ENCODE results near the gene ZNF804A.

The ZNF804A gene

DNA sequence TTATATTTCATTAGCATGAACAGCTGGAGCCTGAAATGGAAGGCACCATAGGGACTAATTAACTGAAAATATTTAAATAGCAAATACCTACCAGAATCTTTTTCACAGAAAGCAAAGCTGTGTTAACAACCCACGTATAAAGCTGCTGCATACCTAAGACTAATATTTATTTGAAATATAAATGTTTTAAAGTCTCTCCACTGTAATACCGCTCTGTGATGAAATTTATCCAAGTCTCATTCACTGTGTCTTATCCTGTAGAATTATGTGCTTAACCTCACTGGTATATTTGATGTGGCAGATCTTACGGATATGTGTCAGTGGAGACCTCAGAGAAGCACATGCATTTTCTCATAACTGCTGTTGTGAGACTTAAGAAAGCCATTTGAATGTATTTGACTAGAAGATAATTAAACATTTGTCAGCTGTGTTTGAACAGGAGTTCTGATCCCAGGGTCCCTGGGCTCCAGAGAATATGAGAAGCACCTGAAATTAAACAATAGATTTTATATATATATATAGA, 373.3 kb downstream of the ZNF804A start:
- no peak for DNase-seq

Measured in GF-D8 (cell line).